Spleen (tissue), 7 donors: ENCODE results near the gene PCID2.

Experiments
- CTCF ChIP-seq, 11 experiments: fragments of 200-600 bp in 7 of 11; fragments of 450-650 bp in 4 of 11; sonication (generic) in 4 of 11; IDR thresholded peaks in 8 of 11; conservative IDR thresholded peaks in 3 of 11; 1 replicate in 7 of 11; 2 replicates in 4 of 11; pipeline versions ENCODE4 v1.4.0 to v1.8.0; 2016 to 2021; ENCODE audit warnings: antibody characterized with exemption in 11 of 11, inconsistent platforms in 4 of 11, mild to moderate bottlenecking in 1 of 11
- POLR2AphosphoS5 ChIP-seq, 3 donors: sonication (generic); formaldehyde crosslinking; IDR thresholded peaks; one replicate each; pipeline ENCODE4 v1.5.1; 2017; ENCODE audit warnings: antibody characterized with exemption in 3 of 3
- donor health status: DM: no; HTN: no; CAD: no; lungs with moderate emphysema.
- donor health status: DM: no; HTN: no; CAD: no.
- donor health status: DM: no; HTN: no; CAD: no.

DNA sequence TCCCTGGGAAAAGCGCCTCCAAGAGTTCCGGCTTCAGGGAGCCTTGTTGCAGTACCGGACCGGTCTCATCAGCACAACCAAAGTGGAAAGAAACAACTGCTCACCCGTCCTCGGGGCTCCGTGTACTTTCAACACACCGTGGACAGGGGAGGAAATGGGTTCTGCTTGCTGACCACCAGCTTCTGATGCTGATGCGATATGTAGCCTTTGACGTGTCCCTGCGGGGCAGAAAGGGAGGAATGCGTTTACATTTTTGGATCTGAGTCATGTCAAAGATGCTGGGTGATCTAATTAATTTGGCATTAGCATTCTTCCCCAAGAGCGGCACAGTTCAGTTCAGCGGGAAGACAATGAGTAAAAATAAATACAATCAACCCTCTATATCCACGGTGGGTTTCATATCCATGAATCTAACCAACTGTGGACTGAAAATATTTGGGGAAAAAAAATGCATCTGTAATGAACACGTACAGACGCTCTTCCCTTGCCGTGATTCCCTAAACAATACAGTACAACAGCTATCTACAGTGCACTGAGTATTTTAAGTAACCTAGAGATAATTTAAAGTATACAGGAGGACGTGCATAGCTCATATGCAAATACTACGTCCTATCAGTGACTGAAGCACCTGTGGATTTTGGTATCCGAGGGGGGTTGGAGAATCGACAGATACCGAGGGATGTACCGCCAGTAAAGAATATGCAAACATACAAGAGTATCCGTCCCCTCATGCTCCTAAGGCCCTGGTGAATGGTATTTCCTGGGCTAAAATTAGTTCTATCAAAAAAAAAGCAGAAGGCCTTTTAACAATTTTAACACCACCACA is 30.2 kb downstream of the PCID2 start:
- no peak for TF ChIP-seq POLR2AphosphoS5 (IDR thresholded peaks at IDR 0.05)
- no peak for TF ChIP-seq CTCF (IDR thresholded peaks at IDR 0.05 in 8 of 11, conservative IDR thresholded peaks at IDR 0.05 in 3 of 11)
